ENCODE measurements around the gene PCNT.
"Not testable (repeated sequence)": the region's sequence is repeated elsewhere in the genome, so short reads cannot be mapped to it uniquely, and the experiment has no call there.

The PCNT gene

GRCh38 chr21:46369520-46370235 is 45.7 kb downstream of the PCNT start:
- H3K27ac ChIP-seq: no peak overlapping the region; the same call in none of the 2 replicates
- TF ChIP-seq CTCF (conservative IDR thresholded peaks at IDR 0.05; ENCODE audit: low read depth): no peak
- no peak for DNase-seq (ENCODE audit: low spot score)
- CTCF ChIA-PET: no interaction called here
- POLR2A ChIA-PET (ENCODE audit: low non-redundant PET): no interaction called here

GRCh38 chr21:46371204-46372013 is 47.5 kb downstream of the PCNT start:
- POLR2A ChIA-PET (ENCODE audit: low non-redundant PET): no interaction called here
- peak overlapping the region; percentile 9; the same call in 1 of the 2 replicates for H3K27ac ChIP-seq
- TF ChIP-seq CTCF (conservative IDR thresholded peaks at IDR 0.05; ENCODE audit: low read depth): no peak
- no peak for DNase-seq (ENCODE audit: low spot score)
- CTCF ChIA-PET: no interaction called here

- POLR2A ChIA-PET (ENCODE audit: low non-redundant PET): no interaction called here
- TF ChIP-seq CTCF (conservative IDR thresholded peaks at IDR 0.05; ENCODE audit: low read depth): no peak
- DNase-seq (ENCODE audit: low spot score): no peak
- no peak overlapping the region; the same call in 1 of the 2 replicates for H3K27ac ChIP-seq
- CTCF ChIA-PET: no interaction called here
These were observed 48.1 kb downstream of the PCNT start for GRCh38 chr21:46372014-46372485.

- H3K27ac ChIP-seq; CTCF ChIA-PET; POLR2A ChIA-PET (ENCODE audit: low non-redundant PET); DNase-seq (ENCODE audit: low spot score): not testable (repeated sequence)
These were observed 49.0 kb downstream of the PCNT start for GRCh38 chr21:46372947-46373346.

- POLR2A ChIA-PET (ENCODE audit: low non-redundant PET): no interaction called here
- DNase-seq (ENCODE audit: low spot score): no peak
These were observed 50.9 kb downstream of the PCNT start for GRCh38 chr21:46374761-46375389.

GRCh38 chr21:46375560-46376230 is 51.7 kb downstream of the PCNT start:
- ChIA-PET CTCF (no interaction called here), POLR2A (ENCODE audit: low non-redundant PET) (no interaction called here)
- no peak for TF ChIP-seq CTCF (conservative IDR thresholded peaks at IDR 0.05; ENCODE audit: low read depth)
- DNase-seq (ENCODE audit: low spot score): no peak
- no peak overlapping the region for H3K27ac ChIP-seq

More at GRCh38 chr21:46374761-46375389, 50.9 kb downstream of the PCNT start:
- TF ChIP-seq CTCF (conservative IDR thresholded peaks at IDR 0.05; ENCODE audit: low read depth): no peak
- no peak overlapping the region for H3K27ac ChIP-seq
- CTCF ChIA-PET: no interaction called here
